GM12878 (cell line): ENCODE measurements around the gene SERPINB6. TPM values are rescaled to one million over a fixed set of nuclear protein-coding genes. Genes with fewer than 3 reads are reported as not detected.

ENCODE experiments used
- ATAC-seq: fragments of 200-7000 bp; cut with Tn5 transposase; 3 replicates; pipeline ENCODE4 v1.9.1; 2020; ENCODE audit warnings: mild to moderate bottlenecking, moderate library complexity
- BruUV-seq: library from RNA; stranded (reverse); fragments of 400-500 nt; replicated peaks from 2 replicates; lab custom pipeline; 2021; lab: Mats Ljungman, UMichigan
- CTCF ChIA-PET: fragments of 300-600 bp; sonication (Branson Sonifier 250); formaldehyde crosslinking; extraction: SDS; loops from one replicate; lab custom pipeline; 2021; ENCODE audit warnings: inconsistent platforms; lab: Yijun Ruan, JAX
- POLR2A ChIA-PET: fragments of 350-600 bp; formaldehyde crosslinking; extraction: SDS; loops from one replicate; lab custom pipeline; 2021; ENCODE audit warnings: inconsistent platforms; lab: Charles Lee
- RAD21 ChIA-PET: fragments of 300-600 bp; sonication (Branson Sonifier 250); formaldehyde crosslinking; loops from one replicate; lab custom pipeline; 2023; ENCODE audit warnings: antibody characterized with exemption; ENCODE audit not compliant: unreplicated experiment; lab: Charles Lee
- SMC1A ChIA-PET: fragments of 300-600 bp; sonication (Branson Sonifier 250); formaldehyde crosslinking; loops from one replicate; lab custom pipeline; 2023; ENCODE audit not compliant: unreplicated experiment, uncharacterized antibody; lab: Charles Lee
- DNase-seq: peaks from one replicate; pipeline ENCODE4 v3.0.0-alpha.2; 2011; ENCODE audit warnings: low read depth, low spot score
- FAIRE-seq: peaks from 3 replicates; lab custom pipeline; 2011; peaks lifted over from hg19 to GRCh38; lab: Jason Lieb, UNC
- H2AFZ ChIP-seq: 2 replicates; pipeline ENCODE4 v1.6.0; 2011; ENCODE audit warnings: low read depth, low read length, control low read depth; ENCODE audit not compliant: control insufficient read depth
- H3K27ac ChIP-seq: 2 replicates; pipeline ENCODE4 v1.5.1; 2011; ENCODE audit warnings: control low read depth; ENCODE audit not compliant: control insufficient read depth, insufficient read depth
- H3K27me3 ChIP-seq, 2 experiments: replicated peaks in 1 of 2; 2 replicates each; pipeline versions ENCODE4 v1.6.0 to v1.6.1; 2011; ENCODE audit warnings: low read length in 1 of 2; ENCODE audit not compliant: control insufficient read depth in 2 of 2, insufficient read depth in 2 of 2
- H3K36me3 ChIP-seq, 2 experiments: 2 replicates each; pipeline ENCODE4 v1.5.1; 2011; ENCODE audit warnings: low read length in 1 of 2; ENCODE audit not compliant: control insufficient read depth in 2 of 2, insufficient read depth in 2 of 2
- H3K4me1 ChIP-seq: 2 replicates; pipeline ENCODE4 v1.6.1; 2011; ENCODE audit warnings: mild to moderate bottlenecking, low read length, moderate library complexity, mixed read lengths; ENCODE audit not compliant: control insufficient read depth, insufficient read depth
- H3K4me2 ChIP-seq: 2 replicates; pipeline ENCODE4 v1.6.0; 2011; ENCODE audit warnings: control low read depth; ENCODE audit not compliant: control insufficient read depth, insufficient read depth
- H3K4me3 ChIP-seq: fragments of 200-600 bp; sonication (generic); 2 replicates; pipeline ENCODE4 v1.5.1; 2016
- H3K79me2 ChIP-seq: 2 replicates; pipeline ENCODE4 v1.6.0; 2011; ENCODE audit warnings: low read length; ENCODE audit not compliant: control insufficient read depth, insufficient read depth
- H3K9ac ChIP-seq: 2 replicates; pipeline ENCODE4 v1.8.0; 2011; ENCODE audit warnings: low read length, control low read depth, mixed read lengths; ENCODE audit not compliant: control insufficient read depth, insufficient read depth
- H3K9me3 ChIP-seq: replicated peaks from 3 replicates; pipeline ENCODE4 v1.5.1; 2011; ENCODE audit warnings: mild to moderate bottlenecking, low read length; ENCODE audit not compliant: control insufficient read depth, insufficient read depth
- H4K20me1 ChIP-seq: 2 replicates; pipeline ENCODE4 v1.6.0; 2011; ENCODE audit not compliant: control insufficient read depth, insufficient read depth
- CHD4 ChIP-seq: fragments of 200-600 bp; sonication (generic); IDR thresholded peaks from 2 replicates; pipeline ENCODE4 v1.6.1; 2016; ENCODE audit warnings: mild to moderate bottlenecking
- CUX1 ChIP-seq: IDR thresholded peaks from 2 replicates; pipeline ENCODE4 v1.6.1; 2012; ENCODE audit warnings: improper control_type of control experiment, low read depth, low read length; ENCODE audit not compliant: insufficient replicate concordance
- HCFC1 ChIP-seq: fragments of 150-350 bp; IDR thresholded peaks from 2 replicates; pipeline ENCODE4 v1.6.1; 2014; ENCODE audit warnings: low read length
- MYB ChIP-seq: fragments of 150-350 bp; IDR thresholded peaks from 2 replicates; pipeline ENCODE4 v1.6.1; 2014; ENCODE audit warnings: mild to moderate bottlenecking, low read depth, low read length, borderline replicate concordance
- NR2C1 ChIP-seq: fragments of 450-650 bp; IDR thresholded peaks from 2 replicates; pipeline ENCODE4 v1.6.1; 2017; ENCODE audit warnings: antibody characterized with exemption, mild to moderate bottlenecking, moderate library complexity
- PAX5 ChIP-seq: IDR thresholded peaks from 2 replicates; pipeline ENCODE4 v1.6.1; 2011; ENCODE audit warnings: low read depth, low read length, borderline replicate concordance
- PBX3 ChIP-seq: IDR thresholded peaks from 2 replicates; pipeline ENCODE4 v1.6.1; 2011; ENCODE audit warnings: mild to moderate bottlenecking, low read depth, low read length, moderate library complexity; ENCODE audit not compliant: insufficient replicate concordance
- RAD21 ChIP-seq: IDR thresholded peaks from 2 replicates; pipeline ENCODE4 v1.6.1; 2011; ENCODE audit warnings: mild to moderate bottlenecking, low read depth, low read length, moderate library complexity; ENCODE audit not compliant: insufficient read depth
- RAD51 ChIP-seq: fragments of 450-650 bp; IDR thresholded peaks from 2 replicates; pipeline ENCODE4 v1.6.1; 2016; ENCODE audit warnings: moderate library complexity, mild to moderate bottlenecking, inconsistent platforms
- ZBED1 ChIP-seq: IDR thresholded peaks from 2 replicates; pipeline ENCODE4 v1.6.1; 2016; ENCODE audit warnings: borderline replicate concordance
- WGBS: methylation state at CpG from one replicate; pipeline ENCODE4 v1.1.6; 2016; ENCODE audit warnings: low lambda C conversion rate; ENCODE audit not compliant: insufficient replicate concordance, insufficient coverage; ENCODE audit errors: missing lambda C conversion rate; 5-methylcytosine and 5-hydroxymethylcytosine counted together
- in situ Hi-C: fragments of 300-500 bp; cut with MboI; formaldehyde crosslinking; loops from 9 replicates; pipeline ENCODE4 v1.14.3; 2018; ENCODE audit warnings: mixed read lengths
- intact Hi-C: fragments of 100-400 bp; cut with micrococcal nuclease; formaldehyde crosslinking; loops from one replicate; pipeline ENCODE4 v1.14.2; 2022; ENCODE audit not compliant: unreplicated experiment
- polyA plus RNA-seq, 11 experiments: library from polyadenylated mRNA; depleted of rRNA in 4 of 11; unstranded in 6 of 11; stranded (reverse) in 5 of 11; fragments of >200 nt; fragmentation: Nextera tagmentation in 4 of 11; fragmentation: Illumina TruSeq in 1 of 11; extraction: Ambion mirVana in 4 of 11; extraction: Trizol in 1 of 11; gene quantifications; 1 replicate in 1 of 11; 2 replicates in 10 of 11; pipeline versions ENCODE4 v1.2.1 to v1.2.3, GENCODE V29; 2011 to 2016; ENCODE audit warnings: inconsistent platforms in 2 of 11, missing spikeins in 2 of 11, low read depth in 1 of 11
- total RNA-seq, 4 experiments: library from RNA; depleted of rRNA in 3 of 4; stranded (reverse); fragments of >200 nt in 3 of 4; fragmentation: Illumina TruSeq in 1 of 4; extraction: Trizol in 1 of 4; gene quantifications; 2 replicates each; pipeline versions ENCODE4 v1.2.1 to v1.2.3, GENCODE V29; 2013 to 2021
- TF ChIP-seq, protein P1 (sequence below): fragments of 450-650 bp; conservative IDR thresholded peaks from 2 replicates; pipeline ENCODE4 v1.6.1; 2017; ENCODE audit warnings: mild to moderate bottlenecking, moderate library complexity
- TF ChIP-seq, protein P2 (sequence below): IDR thresholded peaks from 2 replicates; pipeline ENCODE4 v1.6.1; 2011; ENCODE audit warnings: low read depth, low read length, improper control_type of control experiment, borderline replicate concordance

The SERPINB6 gene
- total and polyA plus RNA-seq, 10 of the 15 experiments (the other 5 are each of a cell fraction or from before 2014, with no cell fraction given), result 0.37 to 2.2 (median 0.68) TPM; not detected in 1

GRCh38 chr6:2977799-2978590 lies 6.6 kb upstream of the SERPINB6 start (continued):
- TF ChIP-seq CUX1 (no peak), RAD21 (no peak), CHD4 (no peak)

DNA sequence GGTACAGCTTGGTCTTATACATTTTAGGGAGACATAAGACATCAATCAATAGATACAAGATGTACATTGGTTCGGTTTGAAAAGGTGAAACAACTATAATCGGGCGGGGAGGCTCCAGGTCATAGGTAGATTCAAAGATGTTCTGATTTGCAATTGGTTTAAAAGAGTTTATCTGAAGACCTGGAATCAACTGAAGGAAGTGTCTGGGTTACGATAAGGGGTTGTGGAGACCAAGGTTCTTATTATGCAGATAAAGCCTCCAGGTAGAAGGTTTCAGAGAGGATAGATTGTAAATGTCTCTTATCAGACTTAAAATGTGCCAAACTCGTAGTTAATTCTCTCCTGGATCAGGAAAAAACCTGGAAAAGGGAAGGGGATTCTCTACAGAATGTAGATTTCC lies 5.9 kb upstream of the SERPINB6 start:
- ATAC-seq (no peak), FAIRE-seq (no peak), DNase-seq (no peak)
- Histone ChIP-seq H3K4me2 (no peak overlapping the region), H3K4me1 (no peaks in the 10 kb centered on the region), H3K9me3 (peaks cover 1% of the 10 kb centered on the region), H3K27ac (no peak overlapping the region), H3K36me3 (no peaks in the 10 kb centered on the region), H3K9ac (no peak overlapping the region), H3K27me3 (peaks cover 2 to 14% of the 10 kb centered on the region in 2 experiments; a peak in 2 of 4 replicates), H3K4me3 (no peak overlapping the region), H3K79me2 (no peaks in the 10 kb centered on the region), H2AFZ (no peak overlapping the region), H4K20me1 (no peaks in the 10 kb centered on the region)
- POLR2A ChIA-PET, result no interaction called here
- no TSS peak for BruUV-seq
- CTCF ChIA-PET, result interaction anchor here (0.7 kb wide), 2 partner anchors 14 to 260 kb away, joined by 3 read pairs; no protein-coding TSS in a partner anchor
- WGBS, result 52% methylated on average over 5 of the region's 5 CpGs
- intact Hi-C loops (no loop called here), in situ Hi-C loops (no loop called here)
- RAD21 ChIA-PET, result interaction anchor here (0.9 kb wide), 1 partner anchor 10 kb away, joined by 3 read pairs; no protein-coding TSS in a partner anchor
- SMC1A ChIA-PET, result interaction anchor here (0.7 to 1.0 kb wide), 2 partner anchors 41 to 186 kb away, joined by 3 to 4 read pairs; no protein-coding TSS in a partner anchor
- TF ChIP-seq, protein P1, sequence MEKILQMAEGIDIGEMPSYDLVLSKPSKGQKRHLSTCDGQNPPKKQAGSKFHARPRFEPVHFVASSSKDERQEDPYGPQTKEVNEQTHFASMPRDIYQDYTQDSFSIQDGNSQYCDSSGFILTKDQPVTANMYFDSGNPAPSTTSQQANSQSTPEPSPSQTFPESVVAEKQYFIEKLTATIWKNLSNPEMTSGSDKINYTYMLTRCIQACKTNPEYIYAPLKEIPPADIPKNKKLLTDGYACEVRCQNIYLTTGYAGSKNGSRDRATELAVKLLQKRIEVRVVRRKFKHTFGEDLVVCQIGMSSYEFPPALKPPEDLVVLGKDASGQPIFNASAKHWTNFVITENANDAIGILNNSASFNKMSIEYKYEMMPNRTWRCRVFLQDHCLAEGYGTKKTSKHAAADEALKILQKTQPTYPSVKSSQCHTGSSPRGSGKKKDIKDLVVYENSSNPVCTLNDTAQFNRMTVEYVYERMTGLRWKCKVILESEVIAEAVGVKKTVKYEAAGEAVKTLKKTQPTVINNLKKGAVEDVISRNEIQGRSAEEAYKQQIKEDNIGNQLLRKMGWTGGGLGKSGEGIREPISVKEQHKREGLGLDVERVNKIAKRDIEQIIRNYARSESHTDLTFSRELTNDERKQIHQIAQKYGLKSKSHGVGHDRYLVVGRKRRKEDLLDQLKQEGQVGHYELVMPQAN, result no peak
- TF ChIP-seq RAD51, result no peak
- no peak for TF ChIP-seq PBX3
- TF ChIP-seq, protein P2, sequence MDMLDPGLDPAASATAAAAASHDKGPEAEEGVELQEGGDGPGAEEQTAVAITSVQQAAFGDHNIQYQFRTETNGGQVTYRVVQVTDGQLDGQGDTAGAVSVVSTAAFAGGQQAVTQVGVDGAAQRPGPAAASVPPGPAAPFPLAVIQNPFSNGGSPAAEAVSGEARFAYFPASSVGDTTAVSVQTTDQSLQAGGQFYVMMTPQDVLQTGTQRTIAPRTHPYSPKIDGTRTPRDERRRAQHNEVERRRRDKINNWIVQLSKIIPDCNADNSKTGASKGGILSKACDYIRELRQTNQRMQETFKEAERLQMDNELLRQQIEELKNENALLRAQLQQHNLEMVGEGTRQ, result no peak
- no peak for TF ChIP-seq NR2C1
- no peak for TF ChIP-seq ZBED1
- TF ChIP-seq MYB, result no peak
- TF ChIP-seq HCFC1, result no peak
- no peak for TF ChIP-seq PAX5
